ENCODE measurements around the gene CFAP157.

Gene CFAP157

DNA sequence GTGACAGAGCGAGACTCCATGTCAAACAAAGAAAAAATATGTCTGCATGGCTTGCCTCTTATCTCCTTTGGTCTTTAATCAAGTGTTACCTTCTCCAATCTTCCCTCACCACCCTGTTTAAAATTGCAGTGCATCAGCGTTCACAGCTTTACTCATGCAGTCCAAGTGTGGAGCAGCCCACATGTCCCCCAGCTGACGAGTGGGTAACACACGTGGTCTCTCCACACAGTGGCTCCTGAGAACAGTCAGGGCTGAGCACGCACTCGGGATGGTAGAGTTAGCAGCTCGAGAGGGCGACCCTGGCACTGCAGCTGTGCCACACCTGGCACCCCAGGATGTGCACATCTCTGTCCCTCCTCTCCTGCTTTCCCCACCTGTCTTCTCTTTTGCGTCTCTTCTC lies 25.9 kb upstream of the CFAP157 start:
- H3K4me1 ChIP-seq (ENCODE audit: control insufficient read depth in 2 of 2, insufficient read depth in 1 of 2, low read depth in 1 of 2, low read length in 2 of 2) = no peaks in the 10 kb centered on the region
- no peak overlapping the region for H2BK120ac ChIP-seq (ENCODE audit: low read depth, low read length)
- H3K4ac ChIP-seq (ENCODE audit: low read length) = no peak overlapping the region
- H4K8ac ChIP-seq (ENCODE audit: low read depth, low read length) = no peak overlapping the region
- no peak overlapping the region for H3K14ac ChIP-seq (ENCODE audit: low read length)
- H2AFZ ChIP-seq (ENCODE audit: low read length) = no peak overlapping the region
- no peak overlapping the region for H3K23ac ChIP-seq (ENCODE audit: low read depth, low read length, poor library complexity)
- no peak overlapping the region for H3K9ac ChIP-seq (ENCODE audit: low read depth, low read length, poor library complexity)
- DNase-seq (ENCODE audit: low spot score) = no peak
- H3K18ac ChIP-seq (ENCODE audit: low read length) = no peak overlapping the region
- no peak overlapping the region for H3K27ac ChIP-seq (replicated peaks; ENCODE audit: low read length)
- no peak overlapping the region for H2BK12ac ChIP-seq (ENCODE audit: low read length)
- no peak overlapping the region for H2BK5ac ChIP-seq (ENCODE audit: low read length)
- no peak overlapping the region for H3K4me3 ChIP-seq (ENCODE audit: low read length in 2 of 2)
- H2BK15ac ChIP-seq (ENCODE audit: low read length) = no peak overlapping the region
- H2AK5ac ChIP-seq (ENCODE audit: low read depth, low read length) = no peak overlapping the region
- no peaks in the 10 kb centered on the region for H3K27me3 ChIP-seq (ENCODE audit: control insufficient read depth in 3 of 3, insufficient read depth in 3 of 3, low read depth in 1 of 3, low read length in 3 of 3)
- WGBS, 2 donors (ENCODE audit: extremely low coverage in 2 of 2, insufficient read length in 2 of 2, insufficient replicate concordance in 1 of 2) = no CpG with 5 or more reads among the region's 9 CpGs
- peaks cover 45 to 78% of the 10 kb centered on the region in 2 donors for H3K36me3 ChIP-seq (replicated peaks in 1 of 2; ENCODE audit: control insufficient read depth in 2 of 2, insufficient read depth in 2 of 2, low read length in 2 of 2)
- no peaks in the 10 kb centered on the region for H3K9me3 ChIP-seq (replicated peaks in 1 of 2; ENCODE audit: control insufficient read depth in 2 of 2, insufficient read depth in 1 of 2, low read depth in 1 of 2, low read length in 2 of 2)
- no peak overlapping the region for H3K4me2 ChIP-seq (ENCODE audit: insufficient read depth, low read length, poor library complexity, severe bottlenecking)
- no peak overlapping the region for H4K91ac ChIP-seq (ENCODE audit: low read depth, low read length, poor library complexity)
- peaks cover 2% of the 10 kb centered on the region for H3K79me1 ChIP-seq (ENCODE audit: low read depth, low read length)

DNA sequence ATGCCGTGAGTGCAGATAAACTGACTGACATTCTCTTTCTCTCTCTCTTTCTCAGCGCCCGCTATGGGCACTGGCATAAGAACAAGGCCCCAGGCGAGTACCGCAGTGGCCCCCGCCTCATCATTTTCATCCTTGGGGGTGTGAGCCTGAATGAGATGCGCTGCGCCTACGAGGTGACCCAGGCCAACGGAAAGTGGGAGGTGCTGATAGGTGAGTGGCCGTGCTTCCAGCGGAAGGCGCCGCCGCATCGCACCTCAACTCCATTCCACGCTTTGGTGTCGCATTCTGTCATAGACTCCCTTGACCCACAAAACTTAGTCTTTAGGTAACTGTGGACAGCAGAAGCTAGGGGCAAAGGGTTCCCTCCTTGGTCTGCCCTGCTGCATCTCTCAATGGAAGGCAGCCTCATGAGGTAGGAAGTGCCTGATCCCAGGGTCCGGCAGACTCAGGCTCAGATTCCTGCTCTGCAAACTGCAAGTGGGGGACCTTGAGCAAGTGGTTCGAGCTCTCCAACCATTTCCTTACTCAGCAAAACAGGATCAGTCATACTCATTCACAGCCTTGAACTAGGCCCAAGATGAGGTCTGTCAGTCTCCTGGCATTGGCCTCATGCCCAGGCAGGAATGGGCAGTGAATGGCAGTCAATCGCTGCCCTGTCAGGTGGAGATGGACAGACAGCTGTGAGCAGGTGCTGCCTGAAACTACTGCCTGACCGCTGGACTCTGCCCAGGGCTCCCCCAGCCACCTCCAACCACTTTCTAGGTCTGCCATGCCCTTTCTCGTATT lies 24.2 kb upstream of the CFAP157 start:
- no peak for DNase-seq (ENCODE audit: low spot score)
- H3K4me3 ChIP-seq (ENCODE audit: low read length in 2 of 2) = no peak overlapping the region
- no peak overlapping the region for H2BK12ac ChIP-seq (ENCODE audit: low read length)
- H2BK15ac ChIP-seq (ENCODE audit: low read length) = no peak overlapping the region
- WGBS, 2 donors (ENCODE audit: extremely low coverage in 2 of 2, insufficient read length in 2 of 2, insufficient replicate concordance in 1 of 2) = no CpG with 5 or more reads among the region's 23 CpGs
- no peak overlapping the region for H2BK5ac ChIP-seq (ENCODE audit: low read length)
- H3K14ac ChIP-seq (ENCODE audit: low read length) = no peak overlapping the region
- H3K4me1 ChIP-seq (ENCODE audit: control insufficient read depth in 2 of 2, insufficient read depth in 1 of 2, low read depth in 1 of 2, low read length in 2 of 2) = no peaks in the 10 kb centered on the region
- no peak overlapping the region for H4K8ac ChIP-seq (ENCODE audit: low read depth, low read length)
- H4K91ac ChIP-seq (ENCODE audit: low read depth, low read length, poor library complexity) = no peak overlapping the region
- H3K27ac ChIP-seq (replicated peaks; ENCODE audit: low read length) = no peak overlapping the region
- H2AK5ac ChIP-seq (ENCODE audit: low read depth, low read length) = no peak overlapping the region
- no peak overlapping the region for H3K4me2 ChIP-seq (ENCODE audit: insufficient read depth, low read length, poor library complexity, severe bottlenecking)
- no peak overlapping the region for H2BK120ac ChIP-seq (ENCODE audit: low read depth, low read length)
- H3K23ac ChIP-seq (ENCODE audit: low read depth, low read length, poor library complexity) = no peak overlapping the region
- H3K4ac ChIP-seq (ENCODE audit: low read length) = no peak overlapping the region
- H3K27me3 ChIP-seq (ENCODE audit: control insufficient read depth in 3 of 3, insufficient read depth in 3 of 3, low read depth in 1 of 3, low read length in 3 of 3) = no peaks in the 10 kb centered on the region
- H3K79me1 ChIP-seq (ENCODE audit: low read depth, low read length) = peaks cover 2% of the 10 kb centered on the region
- H3K18ac ChIP-seq (ENCODE audit: low read length) = no peak overlapping the region
- H2AFZ ChIP-seq (ENCODE audit: low read length) = no peak overlapping the region
- H3K36me3 ChIP-seq (replicated peaks in 1 of 2; ENCODE audit: control insufficient read depth in 2 of 2, insufficient read depth in 2 of 2, low read length in 2 of 2) = peaks cover 41 to 73% of the 10 kb centered on the region in 2 donors
- H3K9ac ChIP-seq (ENCODE audit: low read depth, low read length, poor library complexity) = no peak overlapping the region
- H3K9me3 ChIP-seq (replicated peaks in 1 of 2; ENCODE audit: control insufficient read depth in 2 of 2, insufficient read depth in 1 of 2, low read depth in 1 of 2, low read length in 2 of 2) = no peaks in the 10 kb centered on the region

DNA sequence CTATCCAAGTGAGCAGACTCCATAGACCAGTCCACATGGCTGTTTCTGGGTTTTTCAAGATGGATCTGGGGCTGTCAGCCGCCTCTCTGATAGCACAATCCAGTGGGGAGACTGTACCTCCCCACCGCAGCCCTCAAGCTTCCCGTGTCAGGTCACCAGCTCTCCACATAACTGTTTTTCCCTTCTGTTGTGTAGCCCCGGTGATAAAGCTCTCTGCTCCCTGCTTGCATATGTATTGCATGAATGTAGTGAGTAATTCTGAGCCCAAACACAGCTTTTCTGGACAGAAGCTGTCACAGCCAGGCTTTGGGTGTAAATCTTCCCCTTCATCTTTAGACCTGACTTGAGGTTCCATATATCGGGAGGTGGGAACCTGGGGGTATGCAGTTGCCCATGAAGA lies 23.1 kb upstream of the CFAP157 start:
- Histone ChIP-seq H4K91ac (ENCODE audit: low read depth, low read length, poor library complexity) (no peak overlapping the region), H3K4ac (ENCODE audit: low read length) (no peak overlapping the region), H3K4me2 (ENCODE audit: insufficient read depth, low read length, poor library complexity, severe bottlenecking) (no peak overlapping the region), H2BK12ac (ENCODE audit: low read length) (no peak overlapping the region), H3K9me3 (replicated peaks in 1 of 2; ENCODE audit: control insufficient read depth in 2 of 2, insufficient read depth in 1 of 2, low read depth in 1 of 2, low read length in 2 of 2) (no peaks in the 10 kb centered on the region), H3K27me3 (ENCODE audit: control insufficient read depth in 3 of 3, insufficient read depth in 3 of 3, low read depth in 1 of 3, low read length in 3 of 3) (no peaks in the 10 kb centered on the region), H3K27ac (replicated peaks; ENCODE audit: low read length) (no peak overlapping the region), H3K18ac (ENCODE audit: low read length) (no peak overlapping the region), H2AFZ (ENCODE audit: low read length) (no peak overlapping the region), H3K14ac (ENCODE audit: low read length) (no peak overlapping the region), H2BK5ac (ENCODE audit: low read length) (no peak overlapping the region), H3K36me3 (replicated peaks in 1 of 2; ENCODE audit: control insufficient read depth in 2 of 2, insufficient read depth in 2 of 2, low read length in 2 of 2) (peaks cover 36 to 72% of the 10 kb centered on the region in 2 donors), H2BK120ac (ENCODE audit: low read depth, low read length) (no peak overlapping the region), H3K79me1 (ENCODE audit: low read depth, low read length) (peaks cover 2% of the 10 kb centered on the region), H4K8ac (ENCODE audit: low read depth, low read length) (no peak overlapping the region), H2AK5ac (ENCODE audit: low read depth, low read length) (no peak overlapping the region), H3K9ac (ENCODE audit: low read depth, low read length, poor library complexity) (no peak overlapping the region), H3K4me1 (ENCODE audit: control insufficient read depth in 2 of 2, insufficient read depth in 1 of 2, low read depth in 1 of 2, low read length in 2 of 2) (no peaks in the 10 kb centered on the region), H3K23ac (ENCODE audit: low read depth, low read length, poor library complexity) (no peak overlapping the region), H2BK15ac (ENCODE audit: low read length) (no peak overlapping the region), H3K4me3 (ENCODE audit: low read length in 2 of 2) (no peak overlapping the region)
- DNase-seq (ENCODE audit: low spot score) = no peak
- no CpG with 5 or more reads among the region's 5 CpGs for WGBS, 2 donors (ENCODE audit: extremely low coverage in 2 of 2, insufficient read length in 2 of 2, insufficient replicate concordance in 1 of 2)

DNA sequence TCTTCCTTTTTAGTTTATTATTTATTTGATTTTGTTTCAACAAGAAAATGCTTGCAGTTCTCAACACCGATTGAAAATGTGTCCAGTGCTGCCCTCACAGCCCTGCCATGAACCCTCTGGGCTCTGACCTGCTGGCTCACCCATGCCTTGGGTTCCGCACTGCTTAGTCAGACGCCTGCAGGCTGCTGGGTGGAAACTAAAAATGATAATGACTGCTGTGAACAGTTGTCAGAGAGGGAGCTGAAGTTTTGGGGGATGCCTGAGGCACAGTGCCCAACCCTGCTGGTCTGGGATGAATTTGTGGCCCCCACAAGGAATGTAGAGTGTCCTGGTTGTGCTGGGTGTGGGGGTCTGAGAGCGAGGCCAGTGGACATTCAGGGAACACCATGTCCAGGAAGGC lies 22.2 kb upstream of the CFAP157 start:
- Histone ChIP-seq H3K79me1 (ENCODE audit: low read depth, low read length) (peaks cover 2% of the 10 kb centered on the region), H3K36me3 (replicated peaks in 1 of 2; ENCODE audit: control insufficient read depth in 2 of 2, insufficient read depth in 2 of 2, low read length in 2 of 2) (peaks cover 31 to 70% of the 10 kb centered on the region in 2 donors), H2BK120ac (ENCODE audit: low read depth, low read length) (no peak overlapping the region), H3K9me3 (replicated peaks in 1 of 2; ENCODE audit: control insufficient read depth in 2 of 2, insufficient read depth in 1 of 2, low read depth in 1 of 2, low read length in 2 of 2) (peaks cover 2% of the 10 kb centered on the region in 2 donors), H4K8ac (ENCODE audit: low read depth, low read length) (no peak overlapping the region), H3K23ac (ENCODE audit: low read depth, low read length, poor library complexity) (no peak overlapping the region), H2BK5ac (ENCODE audit: low read length) (no peak overlapping the region), H3K9ac (ENCODE audit: low read depth, low read length, poor library complexity) (no peak overlapping the region), H3K4me3 (ENCODE audit: low read length in 2 of 2) (no peak overlapping the region), H3K18ac (ENCODE audit: low read length) (no peak overlapping the region), H3K4ac (ENCODE audit: low read length) (no peak overlapping the region), H2BK15ac (ENCODE audit: low read length) (no peak overlapping the region), H4K91ac (ENCODE audit: low read depth, low read length, poor library complexity) (no peak overlapping the region), H2BK12ac (ENCODE audit: low read length) (no peak overlapping the region), H3K27me3 (ENCODE audit: control insufficient read depth in 3 of 3, insufficient read depth in 3 of 3, low read depth in 1 of 3, low read length in 3 of 3) (no peaks in the 10 kb centered on the region), H3K14ac (ENCODE audit: low read length) (no peak overlapping the region), H2AK5ac (ENCODE audit: low read depth, low read length) (no peak overlapping the region), H2AFZ (ENCODE audit: low read length) (no peak overlapping the region), H3K4me2 (ENCODE audit: insufficient read depth, low read length, poor library complexity, severe bottlenecking) (no peak overlapping the region), H3K27ac (replicated peaks; ENCODE audit: low read length) (no peak overlapping the region), H3K4me1 (ENCODE audit: control insufficient read depth in 2 of 2, insufficient read depth in 1 of 2, low read depth in 1 of 2, low read length in 2 of 2) (no peaks in the 10 kb centered on the region)
- WGBS, 2 donors (ENCODE audit: extremely low coverage in 2 of 2, insufficient read length in 2 of 2, insufficient replicate concordance in 1 of 2) = no CpG with 5 or more reads among the region's 4 CpGs
- DNase-seq (ENCODE audit: low spot score) = no peak
